ENCODE results near the gene FXN. TPM values are rescaled to one million over a fixed set of nuclear protein-coding genes. Genes with fewer than 3 reads are reported as not detected.

The FXN gene
- total RNA-seq, 2 experiments from 2014 or later: 12.2 to 12.9 TPM

GRCh38 chr9:69056191-69056815, 20.8 kb downstream of the FXN start:
- no peaks in the 10 kb centered on the region for H3K27me3 ChIP-seq (ENCODE audit: control insufficient read depth in 1 of 2, insufficient read depth in 2 of 2, low read length in 2 of 2)
- ATAC-seq (ENCODE audit: poor library complexity) (no peak), DNase-seq (no peak)
- peaks cover 29% of the 10 kb centered on the region for H3K36me3 ChIP-seq (ENCODE audit: insufficient read depth, low read length)
- Mint-ChIP-seq H3K4me3 (no peak overlapping the region), H3K27me3 (no peaks in the 10 kb centered on the region), H3K36me3 (ENCODE audit: low read depth) (peaks cover 72% of the 10 kb centered on the region), H3K4me1 (ENCODE audit: low read depth) (no peaks in the 10 kb centered on the region), H3K27ac (no peak overlapping the region), H3K9me3 (no peaks in the 10 kb centered on the region)
- ChIA-PET POLR2A (no interaction called here), CTCF (no interaction called here)
- no peaks in the 10 kb centered on the region for H3K9me3 ChIP-seq (ENCODE audit: control insufficient read depth in 1 of 2, insufficient read depth in 1 of 2, low read length in 2 of 2)
- intact Hi-C loops (cut with DNase I, micrococcal nuclease): loop anchor here (10.0 kb wide), 2 partner anchors 488 to 818 kb away; no protein-coding TSS in a partner anchor
- no peaks in the 10 kb centered on the region for H3K4me1 ChIP-seq (ENCODE audit: insufficient read depth, low read length)
- no peak for TF ChIP-seq CTCF (IDR thresholded peaks at IDR 0.05)
- no peak overlapping the region for H3K4me3 ChIP-seq (ENCODE audit: low read length)
- no peak overlapping the region for H3K27ac ChIP-seq (ENCODE audit: low read depth in 1 of 2, low read length in 2 of 2)

GRCh38 chr9:69058101-69058500, 22.5 kb downstream of the FXN start:
- Histone ChIP-seq H3K27me3 (ENCODE audit: control insufficient read depth in 1 of 2, insufficient read depth in 2 of 2, low read length in 2 of 2) (no peaks in the 10 kb centered on the region), H3K4me1 (ENCODE audit: insufficient read depth, low read length) (no peaks in the 10 kb centered on the region), H3K4me3 (ENCODE audit: low read length) (no peak overlapping the region), H3K36me3 (ENCODE audit: insufficient read depth, low read length) (peaks cover 32% of the 10 kb centered on the region), H3K9me3 (ENCODE audit: control insufficient read depth in 1 of 2, insufficient read depth in 1 of 2, low read length in 2 of 2) (no peaks in the 10 kb centered on the region), H3K27ac (ENCODE audit: low read depth in 1 of 2, low read length in 2 of 2) (no peak overlapping the region)
- H3K36me3 Mint-ChIP-seq (ENCODE audit: low read depth): peaks cover 77% of the 10 kb centered on the region
- H3K4me1 Mint-ChIP-seq (ENCODE audit: low read depth): no peaks in the 10 kb centered on the region
- POLR2A ChIA-PET: no interaction called here
- H3K4me3 Mint-ChIP-seq: no peak overlapping the region
- CTCF ChIA-PET: interaction anchor here (1.6 kb wide), 1 partner anchor 136 kb away, joined by 4 read pairs; no protein-coding TSS in a partner anchor
- no peak for TF ChIP-seq CTCF (IDR thresholded peaks at IDR 0.05)
- ATAC-seq (ENCODE audit: poor library complexity): no peak
- no peak for DNase-seq
- H3K27ac Mint-ChIP-seq: no peak overlapping the region
- no peaks in the 10 kb centered on the region for H3K9me3 Mint-ChIP-seq
- intact Hi-C loops (cut with DNase I, micrococcal nuclease): loop anchor here (10.0 kb wide), 2 partner anchors 487 to 817 kb away; no protein-coding TSS in a partner anchor
- H3K27me3 Mint-ChIP-seq: no peaks in the 10 kb centered on the region

GRCh38 chr9:69060766-69061165, 25.2 kb downstream of the FXN start:
- no peak for DNase-seq
- H3K27me3 Mint-ChIP-seq: no peaks in the 10 kb centered on the region
- intact Hi-C loops (cut with DNase I, micrococcal nuclease): no loop called here
- no peaks in the 10 kb centered on the region for H3K9me3 Mint-ChIP-seq
- H3K9me3 ChIP-seq (ENCODE audit: control insufficient read depth in 1 of 2, insufficient read depth in 1 of 2, low read length in 2 of 2): no peaks in the 10 kb centered on the region
- CTCF ChIA-PET: no interaction called here
- no peak overlapping the region for H3K4me3 ChIP-seq (ENCODE audit: low read length)
- no peaks in the 10 kb centered on the region for H3K4me1 ChIP-seq (ENCODE audit: insufficient read depth, low read length)
- H3K4me3 Mint-ChIP-seq: no peak overlapping the region
- ATAC-seq (ENCODE audit: poor library complexity): no peak
- H3K36me3 Mint-ChIP-seq (ENCODE audit: low read depth): peaks cover 79% of the 10 kb centered on the region
- H3K27ac Mint-ChIP-seq: no peak overlapping the region
- POLR2A ChIA-PET: no interaction called here
- no peaks in the 10 kb centered on the region for H3K4me1 Mint-ChIP-seq (ENCODE audit: low read depth)
- no peak overlapping the region for H3K27ac ChIP-seq (ENCODE audit: low read depth in 1 of 2, low read length in 2 of 2)
- H3K36me3 ChIP-seq (ENCODE audit: insufficient read depth, low read length): peaks cover 43% of the 10 kb centered on the region
- H3K27me3 ChIP-seq (ENCODE audit: control insufficient read depth in 1 of 2, insufficient read depth in 2 of 2, low read length in 2 of 2): no peaks in the 10 kb centered on the region
- TF ChIP-seq CTCF (IDR thresholded peaks at IDR 0.05): no peak

Measured in CD4-positive, alpha-beta T cell (primary cell).